Activated CD4-positive, alpha-beta T cell treated with anti-CD3 and anti-CD28 coated beads for 24 hours (primary cell): Measurements from ENCODE around the gene HEXA.

Experiments used
- DNase-seq, 2 donors: peaks; one replicate each; pipeline ENCODE4 v3.0.0-alpha.2; 2020; ENCODE audit warnings: low read depth in 2 of 2

The HEXA gene

DNA sequence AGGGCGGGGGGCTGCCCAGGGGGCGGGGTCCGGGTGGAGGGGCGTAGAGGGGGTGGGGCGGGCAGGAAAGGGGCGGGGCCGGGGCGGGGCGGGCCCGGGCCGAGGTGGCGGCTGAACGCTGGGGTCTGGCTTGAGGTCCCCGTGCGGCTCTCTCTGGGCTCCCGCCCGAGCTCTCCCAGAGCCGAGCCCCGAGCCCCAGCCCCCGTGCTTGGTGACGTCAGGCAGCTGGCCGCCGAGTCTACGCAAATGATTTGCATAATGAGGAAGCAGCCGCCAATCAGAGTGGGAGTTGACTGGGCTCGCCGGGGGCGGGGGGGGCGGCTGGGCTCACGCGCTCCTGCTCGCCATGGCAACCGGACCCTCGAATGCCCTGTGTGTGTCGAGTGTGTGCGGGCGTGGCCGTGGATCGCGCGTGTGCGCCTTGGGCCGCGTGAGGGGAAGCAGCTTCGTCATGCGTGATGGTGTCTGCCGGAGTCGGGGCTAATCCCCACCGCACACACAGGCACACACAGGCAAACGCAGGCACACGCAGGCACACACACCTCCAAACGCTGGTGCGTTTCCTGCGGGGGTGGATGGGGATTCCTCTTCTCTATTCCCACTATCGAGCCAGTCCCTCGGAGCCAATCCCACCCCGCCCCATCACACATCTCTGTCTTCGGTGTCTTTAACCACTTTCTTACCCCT, 55.7 kb downstream of the HEXA start, which contains the start of gene CELF6:
TSS of gene CELF6 (minus strand) at position 173 of the 687 bp plus-strand sequence. CDS start 283 bp downstream, outside the sequence.
- peak; percentile 40 to 49 for DNase-seq

DNA sequence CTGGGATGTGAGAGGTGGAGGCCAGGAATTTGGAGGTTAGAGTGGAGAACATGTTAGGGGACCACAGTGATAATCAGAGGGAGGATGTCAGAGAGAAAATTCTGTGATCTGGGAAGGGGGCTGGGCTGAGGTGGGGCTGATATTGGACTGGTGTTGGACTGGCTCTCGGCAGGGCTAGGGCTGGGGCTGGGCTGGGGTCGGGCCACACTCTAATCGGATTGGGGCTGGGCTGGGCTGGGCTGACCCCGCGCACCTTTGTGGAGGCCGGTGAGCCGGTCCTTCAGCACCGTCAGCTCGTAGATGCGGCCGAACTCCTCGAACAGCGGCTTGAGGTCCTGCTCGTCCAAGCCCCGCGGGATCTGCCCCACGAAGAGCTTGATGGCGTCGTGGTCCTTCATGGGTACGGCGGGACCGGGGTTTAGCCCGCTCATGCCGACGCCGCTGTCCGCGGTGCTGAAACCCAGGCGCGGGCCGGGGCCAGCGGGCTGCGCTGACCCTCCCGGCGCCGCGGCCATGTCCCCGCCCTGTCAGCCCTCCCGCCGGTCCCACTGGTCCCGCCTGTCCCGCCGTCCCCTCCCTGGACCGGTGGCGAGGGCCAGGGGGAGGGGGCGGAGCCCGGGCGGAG, 56.3 kb downstream of the HEXA start:
- DNase-seq, result peak in 1 of 2 donors; percentile 17

DNA sequence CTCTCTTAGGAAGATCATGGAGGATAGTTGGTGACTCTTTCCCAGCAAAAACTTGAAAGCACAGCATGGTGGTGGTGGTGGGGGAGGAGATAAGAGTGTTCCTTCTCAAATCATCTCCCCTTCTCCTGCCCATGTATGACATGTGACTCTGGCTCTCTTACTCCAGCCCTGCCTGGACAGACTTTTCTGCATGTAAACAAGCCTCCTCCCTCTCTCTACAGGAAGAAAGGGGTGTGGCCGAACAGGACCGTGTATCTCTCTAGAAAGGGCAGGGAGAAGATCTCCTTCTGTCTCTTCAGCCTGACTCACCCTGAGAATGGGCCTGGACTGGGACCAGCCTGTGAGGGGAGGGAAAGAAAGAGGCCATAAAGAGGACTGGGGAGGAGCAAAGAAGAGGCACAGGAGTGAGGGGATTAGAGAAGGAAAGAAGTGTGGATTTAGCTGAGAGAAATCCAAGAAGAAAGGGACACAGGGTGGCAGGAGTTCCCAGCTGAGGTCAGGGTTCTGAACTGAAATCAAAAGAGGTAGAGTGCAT, 57.3 kb downstream of the HEXA start:
- no peak for DNase-seq

DNA sequence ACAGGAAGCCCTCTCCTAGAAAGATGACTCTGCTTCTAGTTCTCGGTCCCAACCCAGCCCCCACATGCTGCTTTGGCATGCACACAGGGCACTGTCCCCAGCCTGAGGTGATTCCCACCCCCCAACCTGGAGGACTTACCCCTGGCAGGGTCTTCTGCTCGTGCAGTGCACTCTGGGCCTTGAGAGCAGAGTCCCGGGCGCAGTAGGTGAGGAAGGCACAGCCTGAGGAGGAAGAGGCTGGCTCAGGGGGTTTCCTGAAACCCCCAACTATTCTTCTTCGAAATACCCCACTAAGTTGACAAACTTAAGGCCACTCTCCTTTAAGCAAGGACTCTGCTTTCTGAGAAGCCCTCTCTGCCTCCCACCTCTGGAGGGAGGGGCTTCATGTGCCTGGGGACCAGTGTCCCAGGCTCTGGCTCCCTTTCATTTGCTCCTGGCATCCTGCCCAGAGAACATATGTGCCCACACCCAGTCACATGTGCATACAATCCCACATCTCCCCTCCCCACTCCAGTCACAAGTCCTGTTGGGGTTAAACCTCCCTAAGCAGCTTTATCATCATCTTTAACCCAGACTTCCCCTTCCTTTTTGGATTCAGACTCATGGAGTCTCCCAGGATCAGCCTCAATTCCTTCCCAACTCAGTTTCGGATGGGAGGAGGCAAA, 60.0 kb downstream of the HEXA start:
- no peak for DNase-seq

DNA sequence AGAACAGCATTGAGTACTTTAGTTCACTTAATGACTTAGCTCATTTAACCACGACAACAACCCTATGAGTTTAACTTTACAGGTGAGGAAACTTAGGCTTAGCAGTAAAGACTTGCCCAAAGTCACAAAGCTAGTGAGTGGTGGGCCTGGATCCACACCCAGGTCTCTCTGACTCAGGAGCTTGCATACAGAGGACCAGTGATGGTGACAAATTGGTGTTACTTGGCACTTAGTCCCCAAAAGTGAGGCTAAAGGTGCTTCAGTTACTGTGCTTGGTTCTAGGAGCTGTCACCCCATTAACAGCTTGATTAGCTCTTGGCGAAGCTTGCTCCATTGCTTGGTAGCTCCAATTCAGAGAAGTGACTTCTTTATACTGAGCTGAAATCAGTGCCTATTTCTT, 61.9 kb downstream of the HEXA start:
- DNase-seq, result no peak

- no peak for DNase-seq
Measured at GRCh38 chr15:72313448-72313840, 62.4 kb downstream of the HEXA start.

GRCh38 chr15:72312605-72313447, 63.0 kb downstream of the HEXA start:
- DNase-seq, result peak; percentile 34 to 40

DNA sequence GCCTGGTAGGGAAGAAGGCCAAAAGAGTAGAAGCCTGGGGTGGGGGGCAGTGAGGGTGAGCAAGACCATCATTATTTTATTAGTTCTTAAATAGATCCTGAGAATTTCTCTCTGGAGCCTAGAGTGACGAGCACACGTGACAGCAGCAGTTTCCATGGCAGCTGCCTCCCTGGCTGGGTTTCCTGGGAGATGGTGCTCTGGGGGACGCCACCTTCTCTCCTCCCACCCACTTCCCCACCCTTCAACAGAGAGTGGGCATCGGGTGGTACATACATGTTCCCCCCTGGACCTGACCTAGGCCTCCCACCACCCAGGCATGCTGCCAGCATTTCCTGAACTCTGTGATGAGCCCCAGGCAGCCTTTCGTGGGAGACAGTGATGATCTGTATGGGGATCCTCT, 68.8 kb downstream of the HEXA start:
- no peak for DNase-seq

DNA sequence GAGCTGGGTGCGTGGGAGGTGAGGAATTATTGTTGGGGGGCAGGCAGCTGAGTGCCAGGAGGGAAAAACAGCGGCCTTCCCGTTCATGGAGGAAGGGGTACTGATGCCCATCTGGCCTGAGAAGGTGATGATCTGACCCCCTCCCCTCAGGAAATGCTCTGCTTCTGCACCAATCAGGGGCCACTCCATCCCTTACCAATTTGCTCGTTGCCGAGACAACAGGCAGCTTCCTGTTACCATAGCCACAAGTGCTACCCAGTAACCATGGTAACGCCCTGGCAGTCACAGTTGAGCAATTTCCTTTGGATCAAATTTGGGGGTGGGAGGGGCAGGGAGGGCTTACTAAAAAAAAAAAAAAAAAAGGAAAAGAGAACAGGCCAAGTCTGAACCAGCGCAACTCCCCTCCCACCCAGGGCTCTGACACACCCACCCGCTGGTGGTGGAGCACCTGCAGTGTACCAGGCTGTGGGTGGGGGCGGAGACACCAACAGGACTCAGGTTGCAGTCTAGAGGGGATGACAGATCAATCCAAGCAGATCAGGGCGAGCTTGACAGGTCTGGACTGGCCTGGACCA, 69.5 kb downstream of the HEXA start:
- no peak for DNase-seq

- DNase-seq, result no peak
Measured at GRCh38 chr15:72304596-72304995, 71.2 kb downstream of the HEXA start.

DNA sequence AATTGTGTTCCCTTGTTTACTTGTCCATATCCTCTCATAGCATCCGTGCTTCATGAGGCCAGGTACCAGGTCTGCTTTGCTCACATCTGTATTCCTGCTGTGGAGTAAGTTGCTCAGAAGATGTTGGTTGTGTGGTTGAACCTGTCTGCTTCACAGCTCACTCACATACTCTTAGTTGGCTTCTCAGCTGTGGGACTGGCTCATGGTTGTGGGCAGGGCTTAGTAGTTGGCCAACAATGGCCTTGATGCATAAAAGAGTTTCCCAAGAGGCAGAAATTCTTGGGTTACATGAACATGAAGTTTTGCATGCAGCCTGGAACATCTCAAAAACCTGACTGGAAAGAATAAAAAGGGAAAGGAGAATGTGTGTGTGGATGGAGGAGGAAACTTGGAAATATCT, 72.9 kb downstream of the HEXA start:
- no peak for DNase-seq
